Mammary epithelial cell (primary cell): ENCODE measurements around the gene PTGER2.

Experiments used
- EZH2 ChIP-seq: IDR thresholded peaks from 2 replicates; pipeline ENCODE4 v1.6.1; 2012; ENCODE audit warnings: low read length, inconsistent platforms, borderline replicate concordance
- TF ChIP-seq, protein P1 (sequence below), 2 donors: IDR thresholded peaks in 1 of 2; conservative IDR thresholded peaks in 1 of 2; 2 replicates each; pipeline ENCODE4 v1.5.1; 2011 to 2012; ENCODE audit warnings: inconsistent platforms in 2 of 2, low read length in 2 of 2, mild to moderate bottlenecking in 2 of 2, control low read depth in 1 of 2, low read depth in 1 of 2; ENCODE audit not compliant: insufficient read depth in 1 of 2; ENCODE audit errors: extremely low read depth in 1 of 2

DNA sequence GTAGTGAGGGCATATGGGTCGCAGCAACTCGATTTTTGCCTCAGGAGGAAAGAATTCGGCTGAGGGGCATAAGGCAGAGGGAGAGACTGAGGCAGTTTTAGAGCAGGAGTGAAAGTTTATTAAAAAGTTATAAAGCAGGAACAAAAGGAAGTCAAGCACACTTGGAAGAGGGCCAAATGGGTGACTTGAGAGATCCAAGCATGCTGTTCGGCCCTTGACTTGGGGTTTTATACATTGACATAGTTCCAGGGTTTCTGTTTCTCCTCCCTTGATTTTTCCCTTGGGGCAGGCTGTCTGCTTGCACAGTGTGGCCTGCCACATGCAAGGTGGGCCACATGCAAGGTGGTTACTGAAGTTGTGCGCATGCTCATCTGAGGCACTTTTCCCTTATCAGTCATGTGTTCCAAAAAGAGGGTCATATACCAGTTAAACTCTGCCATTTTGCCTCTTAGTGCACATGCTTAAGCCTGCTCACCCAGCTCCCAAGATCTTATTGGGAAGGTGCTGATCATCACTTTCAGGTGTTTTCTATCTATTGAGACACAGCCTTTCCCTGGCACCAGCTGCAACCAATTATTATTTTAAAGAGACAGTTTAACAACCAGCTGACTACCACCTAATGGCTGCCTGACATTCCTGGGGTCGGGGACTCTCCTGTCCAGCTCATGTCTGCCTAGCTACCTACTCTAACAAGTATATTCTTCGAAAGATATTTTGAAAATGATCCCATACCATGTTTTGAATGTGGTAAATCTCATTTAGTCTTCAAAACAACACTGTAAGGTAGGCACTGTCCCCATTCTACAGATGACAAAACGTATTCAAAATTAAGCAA lies 19.9 kb downstream of the PTGER2 start:
- TF ChIP-seq, protein P1, sequence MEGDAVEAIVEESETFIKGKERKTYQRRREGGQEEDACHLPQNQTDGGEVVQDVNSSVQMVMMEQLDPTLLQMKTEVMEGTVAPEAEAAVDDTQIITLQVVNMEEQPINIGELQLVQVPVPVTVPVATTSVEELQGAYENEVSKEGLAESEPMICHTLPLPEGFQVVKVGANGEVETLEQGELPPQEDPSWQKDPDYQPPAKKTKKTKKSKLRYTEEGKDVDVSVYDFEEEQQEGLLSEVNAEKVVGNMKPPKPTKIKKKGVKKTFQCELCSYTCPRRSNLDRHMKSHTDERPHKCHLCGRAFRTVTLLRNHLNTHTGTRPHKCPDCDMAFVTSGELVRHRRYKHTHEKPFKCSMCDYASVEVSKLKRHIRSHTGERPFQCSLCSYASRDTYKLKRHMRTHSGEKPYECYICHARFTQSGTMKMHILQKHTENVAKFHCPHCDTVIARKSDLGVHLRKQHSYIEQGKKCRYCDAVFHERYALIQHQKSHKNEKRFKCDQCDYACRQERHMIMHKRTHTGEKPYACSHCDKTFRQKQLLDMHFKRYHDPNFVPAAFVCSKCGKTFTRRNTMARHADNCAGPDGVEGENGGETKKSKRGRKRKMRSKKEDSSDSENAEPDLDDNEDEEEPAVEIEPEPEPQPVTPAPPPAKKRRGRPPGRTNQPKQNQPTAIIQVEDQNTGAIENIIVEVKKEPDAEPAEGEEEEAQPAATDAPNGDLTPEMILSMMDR (conservative IDR thresholded peaks at IDR 0.05 in 1 of 2, IDR thresholded peaks at IDR 0.05 in 1 of 2; ENCODE audit: extremely low read depth in 1 of 2, insufficient read depth in 1 of 2, low read depth in 1 of 2, low read length in 2 of 2) = no peak
- no peak for TF ChIP-seq EZH2
